ENCODE data around the gene OPRL1.

DNA sequence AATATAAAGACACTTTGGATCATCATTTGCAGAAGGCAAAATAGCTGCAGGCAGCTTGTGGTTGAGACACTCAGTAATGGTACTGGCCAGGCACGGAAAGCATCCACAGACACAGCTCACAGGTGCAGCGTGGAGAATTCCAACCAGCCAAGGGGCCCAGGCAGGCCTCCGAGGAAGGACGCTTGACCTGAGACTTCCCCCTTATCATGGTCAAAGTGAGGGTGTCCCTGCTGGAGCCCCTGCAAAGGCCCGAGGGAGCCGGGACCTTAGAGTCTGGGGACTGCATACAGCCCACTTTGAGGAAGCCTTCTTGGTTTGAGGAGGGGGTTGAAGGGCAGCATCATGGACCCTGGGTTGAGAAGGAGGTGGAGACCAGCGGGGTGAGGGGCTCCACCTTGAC lies 69.3 kb downstream of the OPRL1 start:
- TF ChIP-seq CTBP2 (IDR thresholded peaks at IDR 0.05; ENCODE audit: borderline replicate concordance, insufficient read depth, insufficient read length, low read length) = no peak
- TF ChIP-seq, protein P1, sequence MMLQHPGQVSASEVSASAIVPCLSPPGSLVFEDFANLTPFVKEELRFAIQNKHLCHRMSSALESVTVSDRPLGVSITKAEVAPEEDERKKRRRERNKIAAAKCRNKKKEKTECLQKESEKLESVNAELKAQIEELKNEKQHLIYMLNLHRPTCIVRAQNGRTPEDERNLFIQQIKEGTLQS (IDR thresholded peaks at IDR 0.05; ENCODE audit: insufficient read depth, low read depth, low read length) = no peak
- TF ChIP-seq, protein P2, sequence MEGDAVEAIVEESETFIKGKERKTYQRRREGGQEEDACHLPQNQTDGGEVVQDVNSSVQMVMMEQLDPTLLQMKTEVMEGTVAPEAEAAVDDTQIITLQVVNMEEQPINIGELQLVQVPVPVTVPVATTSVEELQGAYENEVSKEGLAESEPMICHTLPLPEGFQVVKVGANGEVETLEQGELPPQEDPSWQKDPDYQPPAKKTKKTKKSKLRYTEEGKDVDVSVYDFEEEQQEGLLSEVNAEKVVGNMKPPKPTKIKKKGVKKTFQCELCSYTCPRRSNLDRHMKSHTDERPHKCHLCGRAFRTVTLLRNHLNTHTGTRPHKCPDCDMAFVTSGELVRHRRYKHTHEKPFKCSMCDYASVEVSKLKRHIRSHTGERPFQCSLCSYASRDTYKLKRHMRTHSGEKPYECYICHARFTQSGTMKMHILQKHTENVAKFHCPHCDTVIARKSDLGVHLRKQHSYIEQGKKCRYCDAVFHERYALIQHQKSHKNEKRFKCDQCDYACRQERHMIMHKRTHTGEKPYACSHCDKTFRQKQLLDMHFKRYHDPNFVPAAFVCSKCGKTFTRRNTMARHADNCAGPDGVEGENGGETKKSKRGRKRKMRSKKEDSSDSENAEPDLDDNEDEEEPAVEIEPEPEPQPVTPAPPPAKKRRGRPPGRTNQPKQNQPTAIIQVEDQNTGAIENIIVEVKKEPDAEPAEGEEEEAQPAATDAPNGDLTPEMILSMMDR (IDR thresholded peaks at IDR 0.05; ENCODE audit: control extremely low read depth in 1 of 3, insufficient read depth in 1 of 3, low read depth in 1 of 3, low read length in 3 of 3) = no peak
- no peak for TF ChIP-seq EZH2 (IDR thresholded peaks at IDR 0.05; ENCODE audit: low read depth, low read length, severe bottlenecking)
- TF ChIP-seq POLR2AphosphoS5 (IDR thresholded peaks at IDR 0.05; ENCODE audit: low read depth, low read length) = no peak
- no peak for TF ChIP-seq POLR2A (IDR thresholded peaks at IDR 0.05; ENCODE audit: control extremely low read depth in 1 of 2, low read depth in 2 of 2, low read length in 2 of 2)
- no peak for TF ChIP-seq NANOG (IDR thresholded peaks at IDR 0.05; ENCODE audit: insufficient read depth, low read depth, low read length, poor library complexity, severe bottlenecking)
- TF ChIP-seq ASH2L (IDR thresholded peaks at IDR 0.05; ENCODE audit: low read length) = no peak
- no peak for TF ChIP-seq RFX5 (IDR thresholded peaks at IDR 0.05; ENCODE audit: borderline replicate concordance, low read depth, low read length)
- TF ChIP-seq SIRT6 (IDR thresholded peaks at IDR 0.05; ENCODE audit: low read length) = no peak
- TF ChIP-seq JUN (IDR thresholded peaks at IDR 0.05; ENCODE audit: low read depth, low read length) = no peak
- TF ChIP-seq TAF1 (IDR thresholded peaks at IDR 0.05; ENCODE audit: low read depth, low read length) = no peak
